Rectal smooth muscle tissue (tissue), 1 donor: ENCODE data around the gene BRCA2.

Experiments
- H3K27ac ChIP-seq: one replicate; pipeline ENCODE4 v1.7.0; 2013; ENCODE audit warnings: low read depth, low read length, inconsistent platforms
- H3K27me3 ChIP-seq: one replicate; pipeline ENCODE4 v1.7.0; 2013; ENCODE audit warnings: low read length; ENCODE audit not compliant: control insufficient read depth, insufficient read depth
- H3K36me3 ChIP-seq: one replicate; pipeline ENCODE4 v1.7.0; 2013; ENCODE audit warnings: low read length; ENCODE audit not compliant: control insufficient read depth, insufficient read depth
- H3K4me1 ChIP-seq: one replicate; pipeline ENCODE4 v1.7.0; 2013; ENCODE audit warnings: low read length; ENCODE audit not compliant: control insufficient read depth, insufficient read depth
- H3K4me3 ChIP-seq: one replicate; pipeline ENCODE4 v1.7.0; 2013; ENCODE audit warnings: low read length
- H3K9ac ChIP-seq: one replicate; pipeline ENCODE4 v1.7.0; 2013; ENCODE audit warnings: low read length

The BRCA2 gene

GRCh38 chr13:32370805-32371204 lies 55.5 kb downstream of the BRCA2 start:
- Histone ChIP-seq H3K9ac (no peak overlapping the region), H3K4me1 (no peaks in the 10 kb centered on the region), H3K4me3 (no peak overlapping the region), H3K36me3 (no peaks in the 10 kb centered on the region), H3K27ac (no peak overlapping the region), H3K27me3 (no peaks in the 10 kb centered on the region)

GRCh38 chr13:32376642-32377415 lies 61.5 kb downstream of the BRCA2 start:
- Histone ChIP-seq H3K27ac (no peak overlapping the region), H3K4me1 (no peaks in the 10 kb centered on the region), H3K4me3 (no peak overlapping the region), H3K27me3 (no peaks in the 10 kb centered on the region), H3K9ac (no peak overlapping the region), H3K36me3 (no peaks in the 10 kb centered on the region)

- Histone ChIP-seq H3K9ac (no peak overlapping the region), H3K27ac (no peak overlapping the region), H3K36me3 (no peaks in the 10 kb centered on the region), H3K4me1 (no peaks in the 10 kb centered on the region), H3K4me3 (no peak overlapping the region), H3K27me3 (no peaks in the 10 kb centered on the region)
Measured at GRCh38 chr13:32378012-32378411, 62.7 kb downstream of the BRCA2 start.

- no peaks in the 10 kb centered on the region for H3K36me3 ChIP-seq
- no peaks in the 10 kb centered on the region for H3K27me3 ChIP-seq
- no peak overlapping the region for H3K4me3 ChIP-seq
- no peak overlapping the region for H3K27ac ChIP-seq
- H3K9ac ChIP-seq, result no peak overlapping the region
- H3K4me1 ChIP-seq, result no peaks in the 10 kb centered on the region
Measured at GRCh38 chr13:32381539-32381938, 66.2 kb downstream of the BRCA2 start.

GRCh38 chr13:32383836-32384618 lies 68.7 kb downstream of the BRCA2 start:
- Histone ChIP-seq H3K27ac (no peak overlapping the region), H3K27me3 (no peaks in the 10 kb centered on the region), H3K36me3 (no peaks in the 10 kb centered on the region), H3K4me1 (no peaks in the 10 kb centered on the region), H3K9ac (no peak overlapping the region), H3K4me3 (no peak overlapping the region)

- no peaks in the 10 kb centered on the region for H3K36me3 ChIP-seq
- no peaks in the 10 kb centered on the region for H3K27me3 ChIP-seq
- H3K27ac ChIP-seq, result no peak overlapping the region
- no peaks in the 10 kb centered on the region for H3K4me1 ChIP-seq
- no peak overlapping the region for H3K9ac ChIP-seq
- no peak overlapping the region for H3K4me3 ChIP-seq
Measured at GRCh38 chr13:32384702-32385101, 69.4 kb downstream of the BRCA2 start.

GRCh38 chr13:32385410-32385809 lies 70.1 kb downstream of the BRCA2 start:
- H3K27ac ChIP-seq, result no peak overlapping the region
- H3K9ac ChIP-seq, result no peak overlapping the region
- no peak overlapping the region for H3K4me3 ChIP-seq
- H3K4me1 ChIP-seq, result no peaks in the 10 kb centered on the region
- H3K36me3 ChIP-seq, result no peaks in the 10 kb centered on the region
- H3K27me3 ChIP-seq, result no peaks in the 10 kb centered on the region

- no peaks in the 10 kb centered on the region for H3K4me1 ChIP-seq
- H3K36me3 ChIP-seq, result no peaks in the 10 kb centered on the region
- H3K27ac ChIP-seq, result no peak overlapping the region
- H3K27me3 ChIP-seq, result no peaks in the 10 kb centered on the region
- H3K4me3 ChIP-seq, result no peak overlapping the region
- no peak overlapping the region for H3K9ac ChIP-seq
Measured at GRCh38 chr13:32390048-32390447, 74.7 kb downstream of the BRCA2 start.

- no peak overlapping the region for H3K27ac ChIP-seq
- no peak overlapping the region for H3K9ac ChIP-seq
- H3K4me3 ChIP-seq, result no peak overlapping the region
- no peaks in the 10 kb centered on the region for H3K36me3 ChIP-seq
- no peaks in the 10 kb centered on the region for H3K27me3 ChIP-seq
- H3K4me1 ChIP-seq, result no peaks in the 10 kb centered on the region
Measured at GRCh38 chr13:32390484-32390883, 75.2 kb downstream of the BRCA2 start.

- Histone ChIP-seq H3K4me3 (no peak overlapping the region), H3K27me3 (no peaks in the 10 kb centered on the region), H3K4me1 (no peaks in the 10 kb centered on the region), H3K36me3 (no peaks in the 10 kb centered on the region), H3K27ac (no peak overlapping the region), H3K9ac (no peak overlapping the region)
Measured at GRCh38 chr13:32391101-32391619, 75.9 kb downstream of the BRCA2 start.

GRCh38 chr13:32403108-32403507 lies 87.8 kb downstream of the BRCA2 start:
- no peaks in the 10 kb centered on the region for H3K4me1 ChIP-seq
- no peaks in the 10 kb centered on the region for H3K36me3 ChIP-seq
- H3K27ac ChIP-seq, result no peak overlapping the region
- no peaks in the 10 kb centered on the region for H3K27me3 ChIP-seq
- H3K4me3 ChIP-seq, result no peak overlapping the region
- no peak overlapping the region for H3K9ac ChIP-seq

- H3K9ac ChIP-seq, result no peak overlapping the region
- H3K4me3 ChIP-seq, result no peak overlapping the region
- no peaks in the 10 kb centered on the region for H3K36me3 ChIP-seq
- H3K27me3 ChIP-seq, result no peaks in the 10 kb centered on the region
- no peaks in the 10 kb centered on the region for H3K4me1 ChIP-seq
- H3K27ac ChIP-seq, result no peak overlapping the region
Measured at GRCh38 chr13:32407854-32408253, 92.5 kb downstream of the BRCA2 start.
